ENCODE results near the gene SYNDIG1.

The SYNDIG1 gene

GRCh38 chr20:24469116-24469893, at the start of gene SYNDIG1:
SYNDIG1 (plus strand) TSS chr20:24469629; CDS start chr20:24543098, 73,469 bp downstream.
- no peak for DNase-seq (ENCODE audit: low read depth in 2 of 3, low spot score in 2 of 3)

GRCh38 chr20:24419786-24420185, 49.6 kb upstream of the SYNDIG1 start:
- DNase-seq (ENCODE audit: low read depth in 2 of 3, low spot score in 2 of 3), result no peak

GRCh38 chr20:24420567-24420966, 48.9 kb upstream of the SYNDIG1 start:
- DNase-seq (ENCODE audit: low read depth in 2 of 3, low spot score in 2 of 3), result no peak

DNA sequence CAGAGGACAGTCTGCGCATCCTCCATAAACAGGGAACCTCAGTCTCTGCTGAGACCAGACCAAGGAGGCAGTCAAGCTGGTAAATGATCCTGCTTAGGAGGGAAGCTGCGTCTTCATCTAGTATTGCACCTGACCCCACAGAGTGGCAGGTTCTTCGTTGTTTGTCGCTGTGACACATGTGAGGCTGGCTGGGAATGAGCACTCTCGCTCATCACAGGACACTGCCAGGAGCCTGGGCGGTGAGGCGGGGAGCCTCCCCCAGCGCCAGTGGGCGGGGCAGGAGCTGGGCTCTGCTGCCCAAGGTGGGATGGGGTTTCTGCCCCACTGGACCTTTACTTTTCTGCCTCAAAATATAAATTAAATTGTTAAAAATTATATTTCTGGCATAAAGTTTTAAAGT, 48.4 kb upstream of the SYNDIG1 start:
- DNase-seq (ENCODE audit: low read depth in 2 of 3, low spot score in 2 of 3), result no peak

- no peak for DNase-seq (ENCODE audit: low read depth in 2 of 3, low spot score in 2 of 3)
Observed at GRCh38 chr20:24422091-24422760, 47.2 kb upstream of the SYNDIG1 start.

DNA sequence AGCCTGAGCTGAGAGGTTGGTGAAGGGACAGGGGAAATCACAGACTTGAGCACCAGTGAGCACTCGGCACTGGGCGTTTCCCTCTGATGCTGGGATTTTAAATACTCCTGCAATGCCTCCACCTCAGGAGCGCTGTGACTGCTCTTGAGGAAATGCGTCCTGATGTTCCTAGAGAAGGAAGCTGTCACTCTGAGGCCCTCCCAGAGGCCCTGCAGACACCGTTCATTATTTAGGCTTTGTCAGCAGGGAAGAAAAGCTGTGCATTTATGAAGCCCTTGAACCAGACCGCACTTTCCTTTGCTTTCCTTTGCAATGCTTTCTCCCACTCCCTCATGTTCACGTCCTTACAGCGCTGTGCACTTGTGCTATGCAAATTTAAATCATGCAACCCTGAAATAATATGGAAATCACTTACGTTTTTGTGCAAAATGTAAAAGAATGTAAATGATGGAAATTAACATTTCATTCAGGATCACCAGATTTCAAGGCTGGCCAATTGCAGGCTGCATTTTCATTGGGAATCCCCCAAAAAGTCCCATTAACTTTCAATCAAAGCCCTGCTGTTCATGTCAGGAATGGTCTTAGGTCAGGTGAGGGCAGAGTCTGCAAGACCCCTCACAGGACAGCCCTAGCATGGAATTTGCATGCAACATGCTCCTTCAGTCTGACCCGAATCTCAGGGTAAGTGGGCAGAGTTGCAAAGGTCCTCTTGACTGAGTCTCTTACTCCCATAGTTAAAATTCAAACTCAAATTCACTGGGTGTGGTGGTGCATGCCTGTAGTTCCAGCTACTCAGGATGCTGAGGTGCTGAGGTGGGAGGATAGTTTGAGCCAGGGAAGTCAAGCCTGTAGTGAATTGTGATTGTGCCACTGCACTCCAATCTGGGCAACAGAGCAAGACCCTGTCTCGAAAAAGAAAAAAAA, 45.8 kb upstream of the SYNDIG1 start:
- no peak for DNase-seq (ENCODE audit: low read depth in 2 of 3, low spot score in 2 of 3)

DNA sequence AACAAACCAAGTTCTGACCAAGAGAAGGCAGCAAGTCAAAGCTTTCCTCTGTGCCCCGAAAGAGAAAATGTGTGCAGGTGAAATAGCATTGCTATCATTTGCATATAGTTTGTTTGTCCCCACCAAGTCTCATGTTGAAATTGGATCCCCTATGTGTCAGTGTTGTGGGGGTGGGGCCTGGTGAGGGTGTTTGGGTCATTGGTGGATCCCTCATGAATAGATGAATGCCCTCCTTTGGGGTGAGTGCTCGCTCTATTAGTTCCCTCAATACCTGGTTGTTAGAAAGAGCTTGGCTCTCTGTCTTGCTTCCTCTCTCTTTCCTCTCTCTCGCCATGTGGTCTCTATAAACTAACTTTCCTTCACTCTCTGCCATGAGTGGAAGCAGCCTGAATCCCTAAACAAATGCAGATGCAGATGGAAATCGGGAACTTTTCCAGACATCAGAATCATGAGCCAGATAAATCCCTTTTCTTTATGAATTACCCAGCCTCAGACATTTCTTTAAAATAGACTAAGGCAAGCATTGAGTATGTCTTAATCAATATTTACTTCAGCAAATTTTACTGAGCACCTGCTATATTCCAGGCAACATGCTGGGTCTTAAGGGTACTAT, 43.8 kb upstream of the SYNDIG1 start:
- no peak for DNase-seq (ENCODE audit: low read depth in 2 of 3, low spot score in 2 of 3)

GRCh38 chr20:24431279-24432045, 38.0 kb upstream of the SYNDIG1 start:
- DNase-seq (ENCODE audit: low read depth in 2 of 3, low spot score in 2 of 3), result no peak

DNA sequence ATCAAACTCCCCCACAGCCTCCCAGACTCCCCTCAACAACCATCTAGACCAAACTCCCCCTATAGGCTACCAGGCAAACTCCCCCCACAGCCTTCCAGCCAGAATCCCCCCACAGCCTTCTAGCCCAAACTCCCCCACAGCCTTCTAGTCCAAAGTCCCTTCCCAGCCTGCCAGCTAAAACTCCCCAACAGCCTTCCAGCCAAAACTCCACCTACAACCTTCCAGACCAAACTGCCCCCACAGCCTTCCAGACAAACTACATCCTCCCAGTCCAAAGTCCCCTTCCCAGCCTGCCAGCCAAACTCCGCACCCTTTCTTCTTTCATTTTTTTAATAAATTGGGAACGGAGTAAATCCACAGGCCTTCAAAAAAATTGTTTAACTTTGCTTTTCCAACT, 37.4 kb upstream of the SYNDIG1 start:
- no peak for DNase-seq (ENCODE audit: low read depth in 2 of 3, low spot score in 2 of 3)

GRCh38 chr20:24436160-24436559, 33.3 kb upstream of the SYNDIG1 start:
- no peak for DNase-seq (ENCODE audit: low read depth in 2 of 3, low spot score in 2 of 3)

- DNase-seq (ENCODE audit: low read depth in 2 of 3, low spot score in 2 of 3), result no peak
Observed at GRCh38 chr20:24437196-24438082, 32.0 kb upstream of the SYNDIG1 start.

DNA sequence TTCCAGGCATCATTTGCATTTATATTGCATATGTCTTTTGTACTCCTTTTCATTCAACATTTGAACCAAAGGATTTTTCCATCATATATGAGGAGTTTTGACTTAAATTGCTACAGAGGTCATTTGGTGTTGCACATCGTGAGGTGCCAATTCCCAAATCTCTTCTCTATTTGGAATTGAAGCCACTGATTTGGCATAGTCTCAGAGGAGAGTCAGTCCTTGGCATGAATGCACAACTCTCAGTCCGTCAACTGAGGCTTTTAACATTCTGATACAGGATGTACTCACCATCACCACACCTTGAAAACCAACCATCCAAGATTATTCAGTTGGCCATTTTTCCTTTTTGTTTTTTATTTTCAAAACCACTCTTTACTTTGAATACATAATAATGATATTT, 31.1 kb upstream of the SYNDIG1 start:
- no peak for DNase-seq (ENCODE audit: low read depth in 2 of 3, low spot score in 2 of 3)

GRCh38 chr20:24439737-24440387, 29.6 kb upstream of the SYNDIG1 start:
- no peak for DNase-seq (ENCODE audit: low read depth in 2 of 3, low spot score in 2 of 3)

DNA sequence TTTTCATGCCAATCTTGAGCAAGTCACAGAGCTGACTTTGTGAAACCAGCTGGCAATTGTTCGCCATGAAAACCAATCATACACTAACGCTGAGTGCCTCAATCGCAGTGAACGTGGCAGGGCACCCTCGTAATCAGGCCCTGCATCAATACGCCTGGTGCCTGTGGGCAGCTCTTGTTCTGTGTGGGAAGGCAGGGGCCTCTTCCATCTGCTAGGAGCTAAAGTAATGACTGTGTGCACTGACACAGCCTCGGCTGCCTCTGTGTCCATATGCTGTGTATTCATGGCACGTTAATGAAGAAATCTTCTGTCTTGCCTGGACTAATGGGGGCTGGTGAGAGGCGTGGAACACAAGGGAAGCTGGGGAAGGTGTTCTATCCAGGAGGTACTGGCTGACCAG, 27.8 kb upstream of the SYNDIG1 start:
- DNase-seq (ENCODE audit: low read depth in 2 of 3, low spot score in 2 of 3), result no peak

DNA sequence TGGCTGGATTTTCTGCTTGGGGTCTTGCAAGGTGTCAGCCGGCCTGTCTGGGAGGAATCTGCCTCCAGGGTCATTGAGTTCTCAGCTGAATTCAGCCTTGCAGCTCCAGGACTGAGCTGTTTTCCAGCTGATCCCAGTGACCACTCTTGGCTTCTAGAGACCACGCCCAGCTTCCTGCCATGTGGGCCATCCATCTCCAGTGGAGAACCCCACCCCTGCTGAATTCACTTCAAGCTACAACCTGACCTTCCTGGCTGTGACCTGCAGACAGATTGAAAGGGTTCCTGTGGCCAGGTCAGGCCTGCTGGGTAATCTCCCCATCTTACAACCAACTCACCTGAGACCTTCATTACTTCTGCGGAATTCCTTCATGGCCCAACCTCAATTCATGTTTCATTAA, 26.5 kb upstream of the SYNDIG1 start:
- no peak for DNase-seq (ENCODE audit: low read depth in 2 of 3, low spot score in 2 of 3)

- no peak for DNase-seq (ENCODE audit: low read depth in 2 of 3, low spot score in 2 of 3)
Observed at GRCh38 chr20:24443436-24443835, 26.0 kb upstream of the SYNDIG1 start.

DNA sequence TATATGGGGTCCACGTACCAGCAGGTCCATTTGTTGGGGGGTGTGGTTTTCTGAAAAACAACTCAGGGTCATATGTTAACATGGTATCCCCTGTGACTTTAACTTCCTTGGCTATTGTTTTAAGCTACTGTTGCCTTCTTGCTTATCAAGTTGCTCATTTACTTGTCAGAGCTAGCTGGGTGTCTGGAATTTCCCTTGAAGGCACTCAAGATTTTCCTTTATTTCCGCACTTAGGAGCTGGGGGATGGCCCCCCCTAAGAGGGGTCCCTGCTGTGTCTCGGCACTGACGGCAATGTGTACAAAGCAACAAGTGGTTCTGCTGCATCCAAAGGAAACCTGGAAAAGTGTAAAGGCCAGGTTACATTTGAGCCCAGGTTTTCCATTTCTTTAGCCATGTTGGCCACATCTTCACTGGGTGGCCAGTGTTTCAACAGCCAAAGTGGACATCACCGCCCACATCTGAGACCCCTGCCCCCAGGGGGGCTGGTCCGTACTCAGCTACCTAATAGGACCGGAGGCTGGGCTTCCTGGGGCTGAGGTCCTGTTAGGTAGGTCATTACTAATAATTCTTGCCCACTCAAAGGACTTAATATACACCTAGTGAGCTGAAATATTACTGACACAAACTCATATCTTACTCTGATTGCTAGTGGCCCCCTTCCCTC, 24.8 kb upstream of the SYNDIG1 start:
- no peak for DNase-seq (ENCODE audit: low read depth in 2 of 3, low spot score in 2 of 3)

- no peak for DNase-seq (ENCODE audit: low read depth in 2 of 3, low spot score in 2 of 3)
Observed at GRCh38 chr20:24445510-24446170, 23.8 kb upstream of the SYNDIG1 start.
